ENCODE measurements around the gene SCN1A. TPM values are rescaled to one million over a fixed set of nuclear protein-coding genes. Genes with fewer than 3 reads are reported as not detected.
A peak's percentile ranks its signal among the peaks of the same experiment; 100 is the strongest.

Gene SCN1A
- total RNA-seq, 2 donors from 2014 or later: not detected

DNA sequence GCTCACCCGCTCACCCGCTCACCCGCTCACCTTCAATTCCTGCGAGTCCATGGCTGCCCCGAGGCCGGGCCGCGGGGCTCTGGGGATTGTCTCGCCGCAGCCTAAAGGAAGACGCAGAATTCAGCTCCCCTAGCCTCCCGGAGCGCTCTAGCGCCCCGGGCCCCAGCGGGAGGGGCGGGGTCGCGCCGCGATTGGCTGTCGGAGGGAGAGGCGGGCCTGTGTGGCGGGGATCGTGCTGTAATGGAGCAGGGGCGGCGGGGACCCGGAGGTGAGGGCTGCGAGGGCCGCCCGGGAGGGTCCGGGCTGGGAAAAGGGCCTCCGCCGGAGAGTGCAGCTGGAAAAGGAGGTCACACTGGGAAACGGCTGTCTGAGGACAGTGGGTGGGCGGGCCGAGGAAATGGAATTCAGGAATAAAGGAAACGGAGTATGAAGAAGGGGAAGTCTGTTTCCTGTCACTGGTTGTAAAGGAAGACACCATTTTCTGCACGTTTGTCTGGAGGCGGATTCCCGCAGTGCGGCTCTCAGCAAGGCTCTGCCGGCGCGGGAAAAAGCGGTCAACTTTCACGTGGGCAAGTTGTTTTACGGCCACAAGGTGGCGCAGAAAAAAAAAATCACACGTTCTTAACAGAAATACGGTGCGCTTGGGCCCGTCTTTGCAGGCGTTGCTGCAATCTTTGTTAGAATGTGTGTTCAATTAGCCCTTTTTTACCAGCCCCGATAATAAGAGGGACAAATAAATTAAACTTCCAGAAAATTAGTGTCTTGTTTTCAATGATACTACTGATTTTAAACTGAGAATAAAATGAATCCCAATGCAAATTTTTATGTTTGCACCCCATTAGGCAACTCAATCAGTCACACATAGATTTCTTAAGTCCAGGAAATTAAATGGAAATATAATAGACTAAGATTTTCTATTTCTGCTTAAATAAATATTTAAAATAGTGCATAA, 173.9 kb downstream of the SCN1A start, which contains the start of gene TTC21B:
TSS of gene TTC21B (minus strand) at position 122 of the 952 bp plus-strand sequence. CDS start at position 51, 71 bp downstream.
- peak; percentile 69 to 85 (median 83) for TF ChIP-seq POLR2A (IDR thresholded peaks at IDR 0.05)
- TF ChIP-seq, protein P1, sequence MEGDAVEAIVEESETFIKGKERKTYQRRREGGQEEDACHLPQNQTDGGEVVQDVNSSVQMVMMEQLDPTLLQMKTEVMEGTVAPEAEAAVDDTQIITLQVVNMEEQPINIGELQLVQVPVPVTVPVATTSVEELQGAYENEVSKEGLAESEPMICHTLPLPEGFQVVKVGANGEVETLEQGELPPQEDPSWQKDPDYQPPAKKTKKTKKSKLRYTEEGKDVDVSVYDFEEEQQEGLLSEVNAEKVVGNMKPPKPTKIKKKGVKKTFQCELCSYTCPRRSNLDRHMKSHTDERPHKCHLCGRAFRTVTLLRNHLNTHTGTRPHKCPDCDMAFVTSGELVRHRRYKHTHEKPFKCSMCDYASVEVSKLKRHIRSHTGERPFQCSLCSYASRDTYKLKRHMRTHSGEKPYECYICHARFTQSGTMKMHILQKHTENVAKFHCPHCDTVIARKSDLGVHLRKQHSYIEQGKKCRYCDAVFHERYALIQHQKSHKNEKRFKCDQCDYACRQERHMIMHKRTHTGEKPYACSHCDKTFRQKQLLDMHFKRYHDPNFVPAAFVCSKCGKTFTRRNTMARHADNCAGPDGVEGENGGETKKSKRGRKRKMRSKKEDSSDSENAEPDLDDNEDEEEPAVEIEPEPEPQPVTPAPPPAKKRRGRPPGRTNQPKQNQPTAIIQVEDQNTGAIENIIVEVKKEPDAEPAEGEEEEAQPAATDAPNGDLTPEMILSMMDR (IDR thresholded peaks at IDR 0.05): peak; percentile 65 to 92 (median 87)
- DNase-seq (peak; percentile 94 to 96 (median 96)), ATAC-seq (peak; percentile 97)
- 0 to 1% methylated on average over 32 to 55 of the region's 55 CpGs for WGBS, 2 donors
- Histone ChIP-seq H3K4me3 (peak within 1 kb of the TSS; percentile 45 to 99), H3K4me1 (peaks cover 34% of the 10 kb centered on the region), H3K27me3 (no peaks in the 10 kb centered on the region), H3K27ac (peak within 1 kb of the TSS; percentile 87 to 96 (median 90)), H3K9me3 (no peaks in the 10 kb centered on the region), H3K36me3 (replicated peaks in 1 of 2; ENCODE audit: insufficient read depth in 1 of 2, low read depth in 2 of 2) (no peaks in the 10 kb centered on the region)
- intact Hi-C loops (cut with DNase I): loop anchor here (10.0 kb wide), 1 partner anchor 171 kb away; the partner anchor contains the start of gene SCN1A

DNA sequence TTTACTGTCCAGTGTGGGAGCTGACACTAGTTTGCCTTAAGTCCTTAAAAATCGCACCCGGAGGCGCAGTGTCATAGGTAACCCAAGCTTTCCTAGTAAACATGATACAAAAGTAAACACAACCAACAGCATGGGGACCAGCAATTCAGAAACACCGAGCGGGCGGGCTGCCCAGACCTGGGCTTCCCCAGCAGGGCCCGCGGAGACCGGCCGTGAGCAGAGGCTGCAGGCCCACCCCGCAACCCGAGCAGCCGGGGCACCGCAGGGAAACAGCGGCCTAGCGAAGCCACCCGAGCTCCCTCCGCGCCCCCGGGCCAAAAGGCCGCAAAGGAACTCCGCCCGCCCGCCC, 174.5 kb downstream of the SCN1A start:
- Histone ChIP-seq H3K27me3 (no peaks in the 10 kb centered on the region), H3K4me3 (peak overlapping the region; percentile 45 to 99), H3K36me3 (replicated peaks in 1 of 2; ENCODE audit: insufficient read depth in 1 of 2, low read depth in 2 of 2) (no peaks in the 10 kb centered on the region), H3K9me3 (no peaks in the 10 kb centered on the region), H3K27ac (peak overlapping the region; percentile 87 to 96 (median 90)), H3K4me1 (peaks cover 34% of the 10 kb centered on the region)
- TF ChIP-seq, protein P1 (IDR thresholded peaks at IDR 0.05): no peak
- ATAC-seq (peak; percentile 52), DNase-seq (no peak)
- intact Hi-C loops (cut with DNase I): loop anchor here (10.0 kb wide), 1 partner anchor 172 kb away; the partner anchor contains the start of gene SCN1A
- 0 to 1% methylated on average over 8 to 24 of the region's 24 CpGs for WGBS, 2 donors

DNA sequence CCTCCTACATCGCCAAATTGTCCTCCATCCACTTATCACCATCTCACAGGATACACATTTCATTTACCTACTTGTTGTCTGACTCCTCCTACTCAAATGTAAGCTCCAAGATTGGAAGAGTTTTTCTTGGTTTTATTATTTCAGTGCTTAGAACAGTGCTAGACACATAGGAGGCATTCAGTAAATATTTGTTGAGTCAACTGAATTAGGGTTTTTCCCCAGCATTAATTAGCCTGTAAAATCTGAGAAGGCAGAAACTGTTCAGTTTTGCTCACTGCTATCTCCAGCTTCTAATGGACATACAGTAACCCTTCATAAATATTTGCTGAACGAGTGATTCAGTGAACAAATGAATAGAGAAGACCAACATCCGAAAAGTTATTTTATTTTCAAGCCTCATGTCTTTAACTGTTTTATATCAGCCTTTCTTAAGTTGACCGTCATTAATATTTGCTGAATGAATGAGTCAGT, 175.0 kb downstream of the SCN1A start:
- peak overlapping the region; percentile 45 to 99 for H3K4me3 ChIP-seq
- H3K9me3 ChIP-seq: no peaks in the 10 kb centered on the region
- no peak for ATAC-seq
- peaks cover 34% of the 10 kb centered on the region for H3K4me1 ChIP-seq
- intact Hi-C loops (cut with DNase I): loop anchor here (10.0 kb wide), 1 partner anchor 172 kb away; the partner anchor contains the start of gene SCN1A
- no peaks in the 10 kb centered on the region for H3K36me3 ChIP-seq (replicated peaks in 1 of 2; ENCODE audit: insufficient read depth in 1 of 2, low read depth in 2 of 2)
- DNase-seq: no peak
- no peaks in the 10 kb centered on the region for H3K27me3 ChIP-seq
- H3K27ac ChIP-seq: peak overlapping the region in 3 of 4 donors; percentile 87 to 96 (median 91)
- TF ChIP-seq POLR2A (IDR thresholded peaks at IDR 0.05): no peak
- TF ChIP-seq, protein P1 (IDR thresholded peaks at IDR 0.05): no peak
- 6 to 8% methylated on average over 4 of the region's 4 CpGs for WGBS, 2 donors

DNA sequence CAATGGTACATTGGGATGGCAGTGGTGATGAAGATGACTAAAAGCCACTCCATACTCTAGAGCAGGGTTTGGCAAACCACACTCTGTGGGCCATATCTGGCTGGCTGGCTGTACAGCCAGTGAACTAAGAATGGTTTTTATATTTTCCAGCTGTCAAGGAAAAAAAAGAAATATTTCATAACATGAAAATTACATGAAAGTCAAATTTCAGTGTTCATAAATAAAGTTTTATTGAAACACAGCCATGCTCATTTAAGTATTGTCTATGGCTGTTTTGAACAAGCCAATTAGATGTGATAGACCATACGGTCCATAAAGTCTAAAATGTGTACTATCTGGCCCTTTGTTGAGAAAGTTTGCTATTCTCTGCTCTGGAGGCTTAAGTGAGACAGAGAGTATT, 175.7 kb downstream of the SCN1A start:
- intact Hi-C loops (cut with DNase I): loop anchor here (10.0 kb wide), 1 partner anchor 173 kb away; the partner anchor contains the start of gene SCN1A
- H3K36me3 ChIP-seq (replicated peaks in 1 of 2; ENCODE audit: insufficient read depth in 1 of 2, low read depth in 2 of 2): no peaks in the 10 kb centered on the region
- ATAC-seq: no peak
- TF ChIP-seq, protein P1 (IDR thresholded peaks at IDR 0.05): no peak
- TF ChIP-seq POLR2A (IDR thresholded peaks at IDR 0.05): no peak
- DNase-seq: no peak
- no peaks in the 10 kb centered on the region for H3K27me3 ChIP-seq
- no peak overlapping the region for H3K4me3 ChIP-seq
- H3K27ac ChIP-seq: no peak overlapping the region
- peaks cover 34% of the 10 kb centered on the region for H3K4me1 ChIP-seq
- WGBS, 2 donors: 0% methylated on average over 1 of the region's 1 CpG
- no peaks in the 10 kb centered on the region for H3K9me3 ChIP-seq
